CD4-positive, alpha-beta T cell treated with Interleukin-17A for 1 hour (primary cell): ENCODE measurements around the gene NAXE.
"Not testable (repeated sequence)": the region's sequence is repeated elsewhere in the genome, so short reads cannot be mapped to it uniquely, and the experiment has no call there.

ENCODE experiments used
- DNase-seq: peaks from one replicate; pipeline ENCODE4 v3.0.0-alpha.2; 2020

The NAXE gene

GRCh38 chr1:156571261-156571852 is 20.2 kb upstream of the NAXE start:
- no peak for DNase-seq

- peak; percentile 81 for DNase-seq
Measured at GRCh38 chr1:156571919-156572662, 19.5 kb upstream of the NAXE start, which contains the start of gene IQGAP3. TSS of gene IQGAP3 (minus strand) at chr1:156572565. CDS start at chr1:156572529, 36 bp downstream.

- DNase-seq: no peak
Measured at GRCh38 chr1:156572663-156573018, 18.9 kb upstream of the NAXE start.

GRCh38 chr1:156574039-156574633 is 17.4 kb upstream of the NAXE start:
- DNase-seq: no peak

- no peak for DNase-seq
Measured at GRCh38 chr1:156577550-156577949, 14.0 kb upstream of the NAXE start.

GRCh38 chr1:156578055-156578454 is 13.5 kb upstream of the NAXE start:
- DNase-seq: no peak

- DNase-seq: no peak
Measured at GRCh38 chr1:156579472-156579871, 12.1 kb upstream of the NAXE start, which contains the start of gene TTC24. TSS of gene TTC24 (plus strand) at chr1:156579723. CDS start at chr1:156581365, 1,642 bp downstream.

GRCh38 chr1:156581661-156582387 is 9.8 kb upstream of the NAXE start:
- DNase-seq: peak; percentile 37

- DNase-seq: no peak
Measured at GRCh38 chr1:156582388-156583017, 9.1 kb upstream of the NAXE start.

- peak; percentile 84 for DNase-seq
Measured at GRCh38 chr1:156583821-156584622, 7.6 kb upstream of the NAXE start.

- no peak for DNase-seq
Measured at GRCh38 chr1:156584813-156585212, 6.8 kb upstream of the NAXE start.

- DNase-seq: no peak
Measured at GRCh38 chr1:156586323-156586722, 5.3 kb upstream of the NAXE start.

GRCh38 chr1:156586892-156587477 is 4.6 kb upstream of the NAXE start:
- no peak for DNase-seq

- DNase-seq: not testable (repeated sequence)
Measured at GRCh38 chr1:156587927-156588326, 3.6 kb upstream of the NAXE start.

GRCh38 chr1:156589546-156589945 is 2.0 kb upstream of the NAXE start:
- no peak for DNase-seq

- DNase-seq: no peak
Measured at GRCh38 chr1:156590326-156591180, 1.0 kb upstream of the NAXE start.

GRCh38 chr1:156591181-156591431 is 470 bp upstream of the NAXE start:
- DNase-seq: no peak

GRCh38 chr1:156592158-156592909 is 758 bp downstream of the NAXE start:
- DNase-seq: no peak

GRCh38 chr1:156592910-156593660 is 1.5 kb downstream of the NAXE start:
- DNase-seq: no peak

- DNase-seq: no peak
Measured at GRCh38 chr1:156593661-156593989, 2.0 kb downstream of the NAXE start.
